GM18517 (cell line): ENCODE results near the gene ULBP2.
"Not testable (repeated sequence)": the region's sequence is repeated elsewhere in the genome, so short reads cannot be mapped to it uniquely, and the experiment has no call there.

Experiments
- ATAC-seq: cut with Tn5 transposase; IDR thresholded peaks from one replicate; pipeline ENCODE4 v1.9.1; 2021; ENCODE audit warnings: mild to moderate bottlenecking, moderate library complexity; ENCODE audit not compliant: unreplicated experiment

ULBP2 gene

GRCh38 chr6:149965194-149966020 is 23.6 kb downstream of the ULBP2 start:
- ATAC-seq = no peak

GRCh38 chr6:149966319-149966718 is 24.5 kb downstream of the ULBP2 start:
- ATAC-seq = not testable (repeated sequence)

GRCh38 chr6:149967591-149967990 is 25.8 kb downstream of the ULBP2 start:
- no peak for ATAC-seq

- ATAC-seq = not testable (repeated sequence)
Measured at GRCh38 chr6:149967999-149968398, 26.2 kb downstream of the ULBP2 start.

- ATAC-seq = not testable (repeated sequence)
Measured at GRCh38 chr6:149968909-149969308, 27.1 kb downstream of the ULBP2 start.

- no peak for ATAC-seq
Measured at GRCh38 chr6:149969635-149970034, 27.8 kb downstream of the ULBP2 start.

- not testable (repeated sequence) for ATAC-seq
Measured at GRCh38 chr6:149974394-149974793, 32.6 kb downstream of the ULBP2 start.

GRCh38 chr6:149974825-149975224 is 33.0 kb downstream of the ULBP2 start:
- no peak for ATAC-seq

GRCh38 chr6:149975400-149975799 is 33.6 kb downstream of the ULBP2 start:
- no peak for ATAC-seq

GRCh38 chr6:149977221-149977620 is 35.4 kb downstream of the ULBP2 start:
- no peak for ATAC-seq

GRCh38 chr6:149978610-149979009 is 36.8 kb downstream of the ULBP2 start:
- ATAC-seq = no peak

GRCh38 chr6:149979293-149979692 is 37.5 kb downstream of the ULBP2 start:
- no peak for ATAC-seq

GRCh38 chr6:149983145-149983544 is 41.3 kb downstream of the ULBP2 start:
- no peak for ATAC-seq

GRCh38 chr6:149984773-149985172 is 43.0 kb downstream of the ULBP2 start:
- ATAC-seq = no peak

- ATAC-seq = no peak
Measured at GRCh38 chr6:149985481-149985937, 43.7 kb downstream of the ULBP2 start.

GRCh38 chr6:149987602-149988107 is 45.8 kb downstream of the ULBP2 start:
- ATAC-seq = no peak

- ATAC-seq = no peak
Measured at GRCh38 chr6:149988550-149989346, 46.9 kb downstream of the ULBP2 start.

GRCh38 chr6:149990212-149990660 is 48.4 kb downstream of the ULBP2 start:
- ATAC-seq = no peak

GRCh38 chr6:149990661-149991471 is 49.1 kb downstream of the ULBP2 start:
- ATAC-seq = no peak

- ATAC-seq = not testable (repeated sequence)
Measured at GRCh38 chr6:149991472-149991795, 49.6 kb downstream of the ULBP2 start.

GRCh38 chr6:149991838-149992237 is 50.0 kb downstream of the ULBP2 start:
- ATAC-seq = no peak
